PC-9 (cell line): ENCODE data around the gene AP1B1.

ENCODE experiments used
- EZH2 ChIP-seq: fragments of 200-600 bp; sonication (generic); IDR thresholded peaks from 2 replicates; pipeline ENCODE4 v1.8.0; 2017; ENCODE audit warnings: antibody characterized with exemption, low read depth
- TF ChIP-seq, protein P1 (sequence below): fragments of 200-600 bp; sonication (generic); conservative IDR thresholded peaks from 2 replicates; pipeline ENCODE4 v1.6.1; 2017; ENCODE audit warnings: mixed run types, antibody characterized with exemption, mild to moderate bottlenecking, moderate library complexity

DNA sequence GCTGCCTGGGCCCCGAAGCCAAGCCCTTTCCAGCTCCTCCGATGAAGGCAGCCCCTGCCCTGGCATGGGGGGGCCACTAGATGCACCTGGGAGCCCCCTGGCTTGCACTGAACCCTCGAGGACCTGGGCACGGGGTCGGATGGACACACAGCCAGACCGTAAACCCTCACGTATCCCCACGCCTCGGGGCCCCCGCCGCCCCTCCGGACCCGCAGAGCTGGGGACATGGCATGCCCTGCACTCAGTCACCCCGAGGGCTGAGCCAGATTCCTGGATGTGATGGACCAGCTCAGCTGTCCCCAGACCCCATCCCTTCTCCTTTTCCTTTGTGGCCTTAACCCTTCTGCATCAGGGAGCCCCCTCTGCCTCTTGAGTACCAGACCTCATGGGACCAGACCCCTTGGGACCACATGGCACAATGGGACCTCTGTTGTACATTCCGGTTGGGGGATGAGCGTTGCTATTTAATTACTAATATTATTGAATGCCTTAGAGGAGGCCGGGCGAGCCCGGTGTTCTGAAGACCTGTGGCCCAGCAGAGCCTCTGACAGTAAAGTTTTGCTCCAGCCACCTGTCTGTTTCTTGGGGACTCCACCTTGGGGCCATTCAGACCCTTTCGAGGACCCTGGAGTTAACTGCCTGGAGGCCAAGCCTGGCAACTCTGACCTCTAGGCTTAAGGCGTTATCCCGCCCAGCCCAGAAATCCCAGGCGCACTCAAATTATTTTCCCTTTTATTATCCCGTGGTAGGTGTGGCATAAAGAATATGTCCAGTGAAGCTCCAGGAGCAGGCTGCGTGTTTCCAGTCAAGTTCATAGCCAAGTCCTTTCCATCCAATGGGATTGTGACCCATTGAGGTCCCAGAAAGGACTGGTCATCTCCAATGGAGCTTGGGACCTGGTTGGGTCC lies 75.9 kb downstream of the AP1B1 start:
- TF ChIP-seq, protein P1, sequence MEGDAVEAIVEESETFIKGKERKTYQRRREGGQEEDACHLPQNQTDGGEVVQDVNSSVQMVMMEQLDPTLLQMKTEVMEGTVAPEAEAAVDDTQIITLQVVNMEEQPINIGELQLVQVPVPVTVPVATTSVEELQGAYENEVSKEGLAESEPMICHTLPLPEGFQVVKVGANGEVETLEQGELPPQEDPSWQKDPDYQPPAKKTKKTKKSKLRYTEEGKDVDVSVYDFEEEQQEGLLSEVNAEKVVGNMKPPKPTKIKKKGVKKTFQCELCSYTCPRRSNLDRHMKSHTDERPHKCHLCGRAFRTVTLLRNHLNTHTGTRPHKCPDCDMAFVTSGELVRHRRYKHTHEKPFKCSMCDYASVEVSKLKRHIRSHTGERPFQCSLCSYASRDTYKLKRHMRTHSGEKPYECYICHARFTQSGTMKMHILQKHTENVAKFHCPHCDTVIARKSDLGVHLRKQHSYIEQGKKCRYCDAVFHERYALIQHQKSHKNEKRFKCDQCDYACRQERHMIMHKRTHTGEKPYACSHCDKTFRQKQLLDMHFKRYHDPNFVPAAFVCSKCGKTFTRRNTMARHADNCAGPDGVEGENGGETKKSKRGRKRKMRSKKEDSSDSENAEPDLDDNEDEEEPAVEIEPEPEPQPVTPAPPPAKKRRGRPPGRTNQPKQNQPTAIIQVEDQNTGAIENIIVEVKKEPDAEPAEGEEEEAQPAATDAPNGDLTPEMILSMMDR = no peak
- TF ChIP-seq EZH2 = no peak
